AG09319 (cell line): ENCODE measurements around the gene CDKN2B-AS1.

Source experiments
- DNase-seq: peaks from one replicate; pipeline ENCODE4 v3.0.0-alpha.2; 2010; ENCODE audit warnings: low read depth; ENCODE audit errors: extremely low read depth
- CTCF ChIP-seq: IDR thresholded peaks from 2 replicates; pipeline ENCODE4 v1.5.1; 2011; ENCODE audit warnings: low read depth, mild to moderate bottlenecking, inconsistent platforms, low read length, moderate library complexity

The CDKN2B-AS1 gene

GRCh38 chr9:22142671-22143070, 148.1 kb downstream of the CDKN2B-AS1 start:
- no peak for TF ChIP-seq CTCF
- DNase-seq = no peak

GRCh38 chr9:22143799-22144625, 149.4 kb downstream of the CDKN2B-AS1 start:
- DNase-seq = no peak
- no peak for TF ChIP-seq CTCF

GRCh38 chr9:22146604-22147003, 152.0 kb downstream of the CDKN2B-AS1 start:
- no peak for TF ChIP-seq CTCF
- DNase-seq = no peak

GRCh38 chr9:22147813-22148527, 153.4 kb downstream of the CDKN2B-AS1 start:
- no peak for DNase-seq
- TF ChIP-seq CTCF = no peak

GRCh38 chr9:22148528-22148875, 153.9 kb downstream of the CDKN2B-AS1 start:
- TF ChIP-seq CTCF = no peak
- DNase-seq = no peak

- no peak for DNase-seq
- TF ChIP-seq CTCF = no peak
Measured at GRCh38 chr9:22148876-22149637, 154.5 kb downstream of the CDKN2B-AS1 start.
